Fibroblast of mammary gland (primary cell): ENCODE data around the gene RPTOR.
"Not testable (repeated sequence)": the region's sequence is repeated elsewhere in the genome, so short reads cannot be mapped to it uniquely, and the experiment has no call there.

Experiments used
- DNase-seq: peaks from one replicate; pipeline ENCODE4 v3.0.0-alpha.2; 2010; ENCODE audit warnings: low read depth
- H3K4me3 ChIP-seq: 2 replicates; pipeline ENCODE4 v1.5.1; 2011; ENCODE audit warnings: low read depth, mild to moderate bottlenecking, low read length, moderate library complexity; ENCODE audit not compliant: control insufficient read depth
- TF ChIP-seq, protein P1 (sequence below): conservative IDR thresholded peaks from 2 replicates; pipeline ENCODE4 v1.5.1; 2011; ENCODE audit warnings: low read depth, low read length, inconsistent platforms; ENCODE audit not compliant: control insufficient read depth, insufficient read depth

RPTOR gene

DNA sequence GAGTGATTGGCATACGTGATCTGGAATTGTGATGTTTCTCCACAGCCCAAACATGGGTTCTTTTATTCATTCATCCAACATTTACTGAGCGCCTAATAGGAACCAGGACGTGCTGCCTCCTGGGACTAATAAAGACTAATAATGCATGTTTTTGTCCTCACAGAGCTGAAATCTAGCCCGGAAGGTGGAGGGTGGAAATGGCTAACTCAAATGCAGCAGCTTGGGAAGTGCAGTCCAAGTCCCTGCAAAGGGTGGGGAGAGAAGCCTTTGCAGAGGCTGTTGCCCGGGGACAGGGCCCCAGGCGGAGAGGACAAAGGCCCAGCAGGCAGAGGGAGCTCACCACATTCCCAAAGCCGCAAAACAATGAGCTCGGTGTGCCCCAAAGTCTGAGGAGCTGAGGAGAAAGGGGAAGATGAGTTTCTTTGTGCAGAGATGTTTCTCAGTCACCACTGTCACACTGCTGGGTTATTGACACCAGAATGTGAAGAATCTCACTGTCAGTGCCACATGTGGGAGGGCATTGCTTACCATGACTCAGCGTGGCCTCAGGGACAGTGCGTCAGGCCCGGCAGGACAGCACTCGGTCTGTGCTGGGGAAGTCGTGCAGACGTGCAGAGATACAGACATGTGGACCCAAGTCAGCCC is 328.8 kb downstream of the RPTOR start:
- no peak overlapping the region for H3K4me3 ChIP-seq
- DNase-seq, result no peak
- TF ChIP-seq, protein P1, sequence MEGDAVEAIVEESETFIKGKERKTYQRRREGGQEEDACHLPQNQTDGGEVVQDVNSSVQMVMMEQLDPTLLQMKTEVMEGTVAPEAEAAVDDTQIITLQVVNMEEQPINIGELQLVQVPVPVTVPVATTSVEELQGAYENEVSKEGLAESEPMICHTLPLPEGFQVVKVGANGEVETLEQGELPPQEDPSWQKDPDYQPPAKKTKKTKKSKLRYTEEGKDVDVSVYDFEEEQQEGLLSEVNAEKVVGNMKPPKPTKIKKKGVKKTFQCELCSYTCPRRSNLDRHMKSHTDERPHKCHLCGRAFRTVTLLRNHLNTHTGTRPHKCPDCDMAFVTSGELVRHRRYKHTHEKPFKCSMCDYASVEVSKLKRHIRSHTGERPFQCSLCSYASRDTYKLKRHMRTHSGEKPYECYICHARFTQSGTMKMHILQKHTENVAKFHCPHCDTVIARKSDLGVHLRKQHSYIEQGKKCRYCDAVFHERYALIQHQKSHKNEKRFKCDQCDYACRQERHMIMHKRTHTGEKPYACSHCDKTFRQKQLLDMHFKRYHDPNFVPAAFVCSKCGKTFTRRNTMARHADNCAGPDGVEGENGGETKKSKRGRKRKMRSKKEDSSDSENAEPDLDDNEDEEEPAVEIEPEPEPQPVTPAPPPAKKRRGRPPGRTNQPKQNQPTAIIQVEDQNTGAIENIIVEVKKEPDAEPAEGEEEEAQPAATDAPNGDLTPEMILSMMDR, result no peak

DNA sequence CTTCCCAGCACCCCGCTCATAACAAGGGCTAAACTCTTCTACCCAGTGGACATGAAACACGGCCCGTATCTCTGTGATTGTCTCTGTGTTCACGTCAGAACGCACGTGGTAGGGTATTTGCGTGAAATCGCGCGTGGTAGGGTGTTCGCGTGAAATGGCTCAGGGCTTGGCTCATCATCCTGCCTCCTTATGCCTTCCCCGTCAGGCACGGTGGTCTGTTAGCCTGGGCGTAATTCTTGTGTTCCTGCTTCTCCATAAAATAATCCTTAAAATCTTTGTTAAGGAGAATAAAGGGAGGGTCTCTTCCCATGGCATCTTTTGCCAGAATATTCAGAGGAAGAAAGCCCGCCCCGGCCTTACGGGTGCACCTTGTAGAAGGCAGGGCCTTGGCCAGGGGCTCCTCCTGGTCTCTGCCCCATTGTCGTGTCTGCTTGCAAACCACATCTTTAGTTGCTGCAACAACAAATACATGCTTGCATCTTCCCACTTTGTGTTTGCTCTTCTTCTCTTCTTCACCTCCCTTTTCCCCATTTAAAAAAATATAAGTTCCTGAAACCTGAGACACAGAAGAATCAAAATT is 330.3 kb downstream of the RPTOR start:
- no peak overlapping the region for H3K4me3 ChIP-seq
- no peak for DNase-seq
- TF ChIP-seq, protein P1, result no peak

DNA sequence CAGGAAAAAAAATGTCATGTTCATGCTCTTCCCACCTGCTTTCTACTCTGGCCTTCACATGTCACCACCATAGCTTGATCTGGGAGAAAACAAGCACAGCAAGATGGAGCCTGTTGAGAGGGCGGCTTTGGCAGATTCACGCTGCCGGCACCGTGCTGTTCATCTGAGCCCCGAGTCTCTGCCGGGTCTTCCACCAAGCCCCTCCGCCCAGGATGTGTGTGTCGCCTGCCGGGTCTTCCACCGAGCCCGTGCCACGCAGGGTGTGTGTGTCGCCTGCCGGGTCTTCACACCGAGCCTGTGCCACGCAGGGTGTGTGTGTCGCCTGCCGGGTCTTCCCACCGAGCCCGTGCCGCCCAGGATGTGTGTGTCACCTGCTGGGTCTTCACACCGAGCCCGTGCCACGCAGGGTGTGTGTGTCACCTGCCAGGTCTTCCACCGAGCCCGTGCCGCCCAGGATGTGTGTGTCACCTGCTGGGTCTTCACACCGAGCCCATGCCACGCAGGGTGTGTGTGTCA is 330.9 kb downstream of the RPTOR start:
- H3K4me3 ChIP-seq, DNase-seq: not testable (repeated sequence)

DNA sequence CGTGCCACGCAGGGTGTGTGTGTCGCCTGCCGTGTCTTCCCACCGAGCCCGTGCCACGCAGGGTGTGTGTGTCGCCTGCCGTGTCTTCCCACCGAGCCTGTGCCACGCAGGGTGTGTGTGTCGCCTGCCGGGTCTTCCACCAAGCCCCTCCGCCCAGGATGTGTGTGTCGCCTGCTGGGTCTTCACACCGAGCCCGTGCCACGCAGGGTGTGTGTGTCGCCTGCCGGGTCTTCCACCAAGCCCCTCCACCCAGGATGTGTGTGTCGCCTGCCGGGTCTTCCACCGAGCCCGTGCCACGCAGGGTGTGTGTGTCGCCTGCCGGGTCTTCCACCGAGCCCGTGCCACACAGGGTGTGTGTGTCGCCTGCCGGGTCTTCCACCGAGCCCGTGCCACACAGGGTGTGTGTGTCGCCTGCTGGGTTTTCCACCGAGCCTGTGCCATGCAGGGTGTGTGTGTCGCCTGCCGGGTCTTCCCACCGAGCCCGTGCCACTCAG is 331.9 kb downstream of the RPTOR start:
- H3K4me3 ChIP-seq, DNase-seq: not testable (repeated sequence)

DNA sequence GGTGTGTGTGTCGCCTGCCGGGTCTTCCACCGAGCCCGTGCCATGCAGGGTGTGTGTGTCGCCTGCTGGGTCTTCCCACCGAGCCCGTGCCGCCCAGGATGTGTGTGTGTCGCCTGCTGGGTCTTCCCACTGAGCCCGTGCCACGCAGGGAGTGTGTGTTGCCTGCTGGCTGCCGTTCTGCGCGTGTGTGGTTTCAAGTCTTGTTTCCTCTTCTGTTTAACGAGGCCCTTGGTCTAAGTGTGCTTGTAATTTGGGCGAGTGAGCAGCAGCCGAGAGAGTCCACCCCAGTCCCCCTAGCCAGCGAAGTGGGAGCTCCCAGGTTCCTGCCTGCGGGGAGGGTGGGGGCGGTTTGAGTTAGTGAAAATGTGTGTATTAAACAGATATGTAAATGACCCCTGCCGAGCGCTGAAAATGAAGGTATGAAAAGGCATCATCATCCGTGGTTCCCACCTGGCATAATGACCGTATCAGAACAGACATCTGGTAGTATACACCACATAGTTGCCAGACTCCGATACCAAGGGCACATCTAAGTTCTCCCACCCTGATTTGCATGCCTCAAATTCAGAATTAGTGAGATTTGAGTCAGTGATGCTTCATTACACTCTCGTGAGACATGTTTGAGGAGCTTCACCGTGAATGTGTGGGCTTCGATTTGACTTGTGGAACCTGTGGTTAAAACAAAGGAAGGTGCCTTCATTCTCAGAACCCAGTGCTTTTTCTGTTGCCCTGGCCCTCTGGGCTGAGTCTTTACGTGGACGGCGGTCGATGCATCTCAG is 332.5 kb downstream of the RPTOR start:
- DNase-seq, result no peak
- TF ChIP-seq, protein P1, result no peak
- no peak overlapping the region for H3K4me3 ChIP-seq

DNA sequence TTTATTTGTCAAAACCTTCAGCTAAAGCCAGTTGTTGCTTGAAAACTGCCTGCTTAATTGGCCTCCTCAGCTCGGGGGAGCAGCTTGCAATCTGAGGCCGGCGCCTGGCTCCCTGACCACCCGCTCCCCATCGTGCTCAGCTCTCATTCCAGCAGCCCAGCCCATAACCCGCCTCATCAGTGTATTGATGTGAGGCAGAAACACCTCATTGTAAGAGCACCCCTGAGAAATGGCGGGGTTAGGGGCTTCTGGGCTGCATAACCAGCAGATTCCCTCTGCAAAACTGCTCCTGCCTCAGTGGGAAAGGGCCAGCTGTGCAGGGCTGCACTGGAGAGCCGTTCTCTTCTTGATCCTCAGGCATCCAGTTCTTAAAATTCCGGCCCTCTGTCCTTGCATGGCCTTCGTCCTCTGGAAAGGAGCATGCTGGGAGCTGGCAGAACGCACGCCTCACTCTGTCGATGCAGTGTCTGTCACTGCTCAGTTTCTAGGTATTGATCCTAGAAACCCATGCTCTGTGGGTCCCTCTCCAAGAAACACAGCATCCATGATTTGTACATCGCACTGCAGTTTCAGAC is 333.2 kb downstream of the RPTOR start:
- TF ChIP-seq, protein P1, result no peak
- no peak overlapping the region for H3K4me3 ChIP-seq
- no peak for DNase-seq

DNA sequence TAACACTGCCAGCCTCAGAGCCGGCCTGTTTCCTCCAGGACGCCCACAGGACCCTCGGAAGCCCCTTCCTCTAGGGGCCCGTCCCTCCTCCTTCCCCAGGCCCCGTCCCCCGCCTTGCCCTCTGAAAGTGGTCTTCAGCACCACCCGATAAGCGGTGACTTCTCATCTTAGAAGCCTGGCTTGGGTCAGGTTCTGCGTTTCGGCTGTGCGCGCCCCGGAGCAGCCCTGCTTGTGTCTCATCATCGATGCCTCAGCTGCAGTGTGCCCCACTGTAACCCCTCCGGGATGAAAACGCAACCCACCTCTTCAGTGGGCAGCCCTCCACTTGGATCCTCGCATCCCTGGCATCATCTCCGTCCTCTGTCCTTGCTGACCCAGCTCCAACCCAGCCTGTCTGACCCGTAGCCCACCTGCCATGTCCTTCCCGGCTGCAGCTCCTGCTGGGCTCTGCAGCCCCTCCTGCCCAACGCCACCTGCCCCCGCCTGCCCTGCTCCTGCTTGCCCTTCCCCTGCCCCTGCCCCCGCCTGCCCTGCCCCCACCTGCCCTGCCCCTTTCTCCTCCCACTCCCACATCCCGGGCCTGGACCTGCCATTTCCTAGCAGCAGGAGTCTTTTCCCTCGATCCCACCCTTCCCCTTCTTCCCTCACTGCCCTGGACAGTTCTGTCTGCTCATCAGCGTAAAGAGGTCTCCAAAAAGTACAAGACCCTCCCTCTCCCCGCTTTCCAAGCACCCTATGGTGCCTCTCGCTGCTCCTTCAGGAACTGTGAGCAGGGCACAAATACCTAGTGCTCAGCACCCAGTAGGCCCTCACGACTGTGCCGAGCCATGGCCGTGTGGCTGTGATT is 334.5 kb downstream of the RPTOR start:
- no peak for DNase-seq
- TF ChIP-seq, protein P1, result no peak

More for the DNA sequence above, 334.5 kb downstream of the RPTOR start:
- no peak overlapping the region for H3K4me3 ChIP-seq
